Caco-2 (cell line): ENCODE data around the gene TPRG1. TPM values are rescaled to one million over a fixed set of nuclear protein-coding genes. Genes with fewer than 3 reads are reported as not detected.

Source experiments
- BruUV-seq: library from RNA; stranded (reverse); fragments of 400-500 nt; replicated peaks from 2 replicates; lab custom pipeline; 2021; lab: Mats Ljungman, UMichigan
- CTCF ChIA-PET: fragments of 300-600 bp; sonication (Branson Sonifier 250); formaldehyde crosslinking; loops from one replicate; lab custom pipeline; 2022; ENCODE audit warnings: antibody characterized with exemption; lab: Charles Lee
- POLR2A ChIA-PET: fragments of 300-600 bp; sonication (Branson Sonifier 250); formaldehyde crosslinking; loops from one replicate; lab custom pipeline; 2022; ENCODE audit warnings: antibody characterized with exemption; lab: Charles Lee
- DNase-seq, 2 experiments: peaks; one replicate each; pipeline versions ENCODE4 v3.0.0 to v3.0.0-alpha.2; 2020 to 2022
- H3K27me3 ChIP-seq: replicated peaks from 2 replicates; pipeline ENCODE4 v1.6.0; 2011; ENCODE audit warnings: low read length; ENCODE audit not compliant: control insufficient read depth, insufficient read depth
- H3K36me3 ChIP-seq: 2 replicates; pipeline ENCODE4 v1.5.1; 2011; ENCODE audit warnings: low read length; ENCODE audit not compliant: control insufficient read depth, insufficient read depth
- H3K4me1 ChIP-seq: fragments of 250-450 bp; sonication (Bioruptor Pico); 2 replicates; pipeline ENCODE4 v1.5.1; 2020; ENCODE audit warnings: mild to moderate bottlenecking
- H3K4me3 ChIP-seq: 2 replicates; pipeline ENCODE4 v1.5.1; 2011; ENCODE audit warnings: low read depth, mild to moderate bottlenecking, control low read depth, low read length
- H3K9me3 ChIP-seq: fragments of 250-450 bp; sonication (Bioruptor Pico); 2 replicates; pipeline ENCODE4 v1.5.1; 2020; ENCODE audit warnings: mild to moderate bottlenecking, moderate library complexity
- H3K27ac Mint-ChIP-seq: one replicate; pipeline ENCODE4 v1.8.0; 2022; ENCODE audit warnings: mixed read lengths; ENCODE audit not compliant: unreplicated experiment
- H3K27me3 Mint-ChIP-seq: one replicate; pipeline ENCODE4 v1.8.0; 2022; ENCODE audit warnings: mixed read lengths; ENCODE audit not compliant: insufficient read depth, unreplicated experiment
- H3K36me3 Mint-ChIP-seq: one replicate; pipeline ENCODE4 v1.8.0; 2022; ENCODE audit warnings: mild to moderate bottlenecking, mixed read lengths; ENCODE audit not compliant: insufficient read depth, unreplicated experiment
- H3K4me1 Mint-ChIP-seq: one replicate; pipeline ENCODE4 v1.8.0; 2022; ENCODE audit warnings: low read depth, mixed read lengths; ENCODE audit not compliant: unreplicated experiment
- H3K4me3 Mint-ChIP-seq: one replicate; pipeline ENCODE4 v1.8.0; 2022; ENCODE audit warnings: mild to moderate bottlenecking, moderate library complexity, mixed read lengths; ENCODE audit not compliant: unreplicated experiment
- H3K9me3 Mint-ChIP-seq: one replicate; pipeline ENCODE4 v1.8.0; 2022; ENCODE audit warnings: mixed read lengths; ENCODE audit not compliant: unreplicated experiment
- intact Hi-C: fragments of 100-400 bp; cut with micrococcal nuclease; formaldehyde crosslinking; loops from one replicate; pipeline ENCODE4 v1.10.0; 2022; ENCODE audit not compliant: unreplicated experiment
- total RNA-seq: library from RNA; stranded (reverse); gene quantifications from 2 replicates; pipeline ENCODE4 v1.2.3, GENCODE V29; 2022
- TF ChIP-seq, protein P1 (sequence below), 2 experiments: fragments of 200-600 bp in 1 of 2; IDR thresholded peaks; 1 replicate in 1 of 2; 2 replicates in 1 of 2; pipeline versions ENCODE4 v1.5.1 to v1.8.0; 2011 to 2022; ENCODE audit warnings: antibody characterized with exemption in 1 of 2, control low read depth in 1 of 2, inconsistent platforms in 1 of 2, low read depth in 1 of 2, low read length in 1 of 2, mild to moderate bottlenecking in 1 of 2, moderate library complexity in 1 of 2; ENCODE audit not compliant: insufficient read depth in 1 of 2, severe bottlenecking in 1 of 2, unreplicated experiment in 1 of 2

Gene TPRG1
- total RNA-seq, 1 experiment from 2014 or later, result 1.5 TPM

DNA sequence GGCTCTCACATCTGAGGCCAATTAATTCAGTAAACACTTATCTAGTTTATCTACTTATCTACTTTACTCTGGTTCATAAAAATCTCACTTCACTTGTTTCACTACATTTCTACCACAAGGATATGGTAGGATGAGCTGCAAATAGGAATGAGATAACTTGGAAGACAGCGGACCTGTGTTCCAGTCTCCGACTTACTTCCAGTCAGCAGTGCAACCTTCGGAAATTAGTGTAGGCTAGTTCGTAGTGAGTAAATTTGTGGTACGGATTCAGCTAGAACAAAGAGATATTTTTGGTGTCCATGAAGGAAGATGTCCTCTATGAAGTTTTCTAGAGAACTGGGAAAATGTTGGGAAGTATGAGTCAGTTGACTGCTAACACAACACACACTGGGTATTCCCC, 66.3 kb downstream of the TPRG1 start:
- intact Hi-C loops, result no loop called here
- POLR2A ChIA-PET, result no interaction called here

DNA sequence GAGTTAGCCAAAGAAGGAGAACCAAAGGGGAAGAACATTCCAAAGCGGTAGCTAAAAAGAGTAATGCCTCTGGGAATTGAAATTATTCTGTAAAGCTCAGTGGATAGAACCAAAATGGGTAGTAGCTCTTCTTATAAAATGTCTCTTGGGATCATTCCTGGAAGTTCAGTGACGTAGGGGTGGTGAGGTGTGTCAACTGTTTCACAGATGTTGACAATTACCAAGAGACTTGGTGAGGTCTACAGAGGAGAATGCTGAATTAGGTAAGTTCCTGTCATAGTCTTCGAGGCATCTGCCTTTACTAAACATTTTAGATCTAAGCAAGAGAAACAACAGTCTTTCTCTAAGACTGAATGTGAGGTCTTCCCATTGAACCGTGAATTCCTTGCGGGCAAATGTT, 67.8 kb downstream of the TPRG1 start:
- peaks cover 15% of the 10 kb centered on the region for H3K9me3 Mint-ChIP-seq
- TF ChIP-seq, protein P1, sequence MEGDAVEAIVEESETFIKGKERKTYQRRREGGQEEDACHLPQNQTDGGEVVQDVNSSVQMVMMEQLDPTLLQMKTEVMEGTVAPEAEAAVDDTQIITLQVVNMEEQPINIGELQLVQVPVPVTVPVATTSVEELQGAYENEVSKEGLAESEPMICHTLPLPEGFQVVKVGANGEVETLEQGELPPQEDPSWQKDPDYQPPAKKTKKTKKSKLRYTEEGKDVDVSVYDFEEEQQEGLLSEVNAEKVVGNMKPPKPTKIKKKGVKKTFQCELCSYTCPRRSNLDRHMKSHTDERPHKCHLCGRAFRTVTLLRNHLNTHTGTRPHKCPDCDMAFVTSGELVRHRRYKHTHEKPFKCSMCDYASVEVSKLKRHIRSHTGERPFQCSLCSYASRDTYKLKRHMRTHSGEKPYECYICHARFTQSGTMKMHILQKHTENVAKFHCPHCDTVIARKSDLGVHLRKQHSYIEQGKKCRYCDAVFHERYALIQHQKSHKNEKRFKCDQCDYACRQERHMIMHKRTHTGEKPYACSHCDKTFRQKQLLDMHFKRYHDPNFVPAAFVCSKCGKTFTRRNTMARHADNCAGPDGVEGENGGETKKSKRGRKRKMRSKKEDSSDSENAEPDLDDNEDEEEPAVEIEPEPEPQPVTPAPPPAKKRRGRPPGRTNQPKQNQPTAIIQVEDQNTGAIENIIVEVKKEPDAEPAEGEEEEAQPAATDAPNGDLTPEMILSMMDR (IDR thresholded peaks at IDR 0.05; ENCODE audit: insufficient read depth in 1 of 2, low read depth in 1 of 2, low read length in 1 of 2, severe bottlenecking in 1 of 2, unreplicated experiment in 1 of 2), result no peak
- Histone ChIP-seq H3K4me3 (no peak overlapping the region), H3K4me1 (no peaks in the 10 kb centered on the region), H3K27me3 (no peaks in the 10 kb centered on the region), H3K36me3 (no peaks in the 10 kb centered on the region), H3K9me3 (peaks cover 7% of the 10 kb centered on the region; the same call in 1 of the 2 replicates)
- H3K27me3 Mint-ChIP-seq, result no peaks in the 10 kb centered on the region
- no TSS peak for BruUV-seq
- no peak overlapping the region for H3K27ac Mint-ChIP-seq
- intact Hi-C loops, result no loop called here
- H3K36me3 Mint-ChIP-seq, result no peaks in the 10 kb centered on the region
- H3K4me1 Mint-ChIP-seq, result peaks cover 8% of the 10 kb centered on the region
- no peak overlapping the region for H3K4me3 Mint-ChIP-seq
- ChIA-PET CTCF (interaction anchor here (0.6 kb wide), 1 partner anchor 33 kb away, joined by 5 read pairs; no protein-coding TSS in a partner anchor), POLR2A (no interaction called here)
- no peak for DNase-seq

More for the DNA sequence above, 66.3 kb downstream of the TPRG1 start:
- peaks cover 8% of the 10 kb centered on the region for H3K4me1 Mint-ChIP-seq
- Histone ChIP-seq H3K27me3 (no peaks in the 10 kb centered on the region), H3K36me3 (no peaks in the 10 kb centered on the region), H3K4me1 (no peaks in the 10 kb centered on the region), H3K9me3 (peaks cover 7% of the 10 kb centered on the region; the same call in 1 of the 2 replicates), H3K4me3 (no peak overlapping the region)
- H3K9me3 Mint-ChIP-seq, result peaks cover 2% of the 10 kb centered on the region
- H3K27me3 Mint-ChIP-seq, result no peaks in the 10 kb centered on the region
- CTCF ChIA-PET, result no interaction called here
- BruUV-seq, result no TSS peak
- no peaks in the 10 kb centered on the region for H3K36me3 Mint-ChIP-seq
- DNase-seq, result no peak
- no peak overlapping the region for H3K4me3 Mint-ChIP-seq
- TF ChIP-seq, protein P1 (IDR thresholded peaks at IDR 0.05; ENCODE audit: insufficient read depth in 1 of 2, low read depth in 1 of 2, low read length in 1 of 2, severe bottlenecking in 1 of 2, unreplicated experiment in 1 of 2), result no peak
- H3K27ac Mint-ChIP-seq, result no peak overlapping the region

DNA sequence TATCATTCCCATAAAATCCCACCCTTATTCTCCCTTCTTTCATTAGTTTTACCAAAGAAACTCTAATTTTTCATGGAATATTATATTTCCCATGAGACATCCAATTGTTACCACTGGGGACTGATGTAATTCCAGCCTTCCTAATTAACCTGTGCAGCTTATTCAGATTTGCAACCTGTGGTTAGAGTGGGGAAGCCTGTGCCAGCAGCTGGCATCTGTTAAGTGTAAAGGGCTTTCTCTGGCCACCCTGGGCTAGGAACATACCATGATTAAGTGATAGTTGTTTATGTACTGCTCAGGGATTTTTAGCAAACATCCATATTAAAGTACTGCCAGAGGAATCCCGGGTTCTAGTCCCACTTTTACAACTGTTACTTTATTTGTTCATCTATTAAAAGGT, 78.2 kb downstream of the TPRG1 start:
- no peaks in the 10 kb centered on the region for H3K27me3 Mint-ChIP-seq
- TF ChIP-seq, protein P1 (IDR thresholded peaks at IDR 0.05; ENCODE audit: insufficient read depth in 1 of 2, low read depth in 1 of 2, low read length in 1 of 2, severe bottlenecking in 1 of 2, unreplicated experiment in 1 of 2), result no peak
- no peak overlapping the region for H3K4me3 ChIP-seq
- no peak overlapping the region for H3K4me3 Mint-ChIP-seq
- CTCF ChIA-PET, result no interaction called here
- BruUV-seq, result no TSS peak
- 0 out of 2 replicates have a peak, but pooled peaks cover 7% of the 10 kb centered on the region for H3K9me3 ChIP-seq
- no peak for DNase-seq
- intact Hi-C loops, result no loop called here
- H3K9me3 Mint-ChIP-seq, result no peaks in the 10 kb centered on the region
- peaks cover 4% of the 10 kb centered on the region; the same call in 1 of the 2 replicates for H3K4me1 ChIP-seq
- no peaks in the 10 kb centered on the region for H3K36me3 ChIP-seq
- peaks cover 13% of the 10 kb centered on the region for H3K4me1 Mint-ChIP-seq
- H3K36me3 Mint-ChIP-seq, result peaks cover 5% of the 10 kb centered on the region
- H3K27me3 ChIP-seq, result no peaks in the 10 kb centered on the region
- POLR2A ChIA-PET, result no interaction called here
- H3K27ac Mint-ChIP-seq, result no peak overlapping the region
